Left ventricle myocardium superior (tissue), 1 donor: ENCODE results near the gene PLXNA3. TPM values are rescaled to one million over a fixed set of nuclear protein-coding genes. Genes with fewer than 3 reads are reported as not detected.
A peak's percentile ranks its signal among the peaks of the same experiment; 100 is the strongest.
"Not testable (repeated sequence)": the region's sequence is repeated elsewhere in the genome, so short reads cannot be mapped to it uniquely, and the experiment has no call there.

Experiments used
- ATAC-seq: fragments of 200-7000 bp; cut with Tn5 transposase; one replicate; pipeline ENCODE4 v1.9.1; 2020; ENCODE audit warnings: mild to moderate bottlenecking, moderate library complexity
- DNase-seq: peaks from one replicate; pipeline ENCODE4 v3.0.0-alpha.2; 2020
- intact Hi-C: fragments of 100-400 bp; cut with micrococcal nuclease; formaldehyde crosslinking; loops from one replicate; pipeline ENCODE4 v1.11.0; 2022
- total RNA-seq: library from RNA; stranded (reverse); fragmentation: NEBNext Ultra II Directional; extraction: Animal tissue kit (Norgen Biotek cat#: 25700); gene quantifications from one replicate; pipeline ENCODE4 v1.2.1, GENCODE V29; 2021
- donor health status: DM: no; HTN: yes; CAD: no; lungs with severe emphysema.

PLXNA3 gene
- total RNA-seq, 1 donor from 2014 or later: 22.0 TPM

DNA sequence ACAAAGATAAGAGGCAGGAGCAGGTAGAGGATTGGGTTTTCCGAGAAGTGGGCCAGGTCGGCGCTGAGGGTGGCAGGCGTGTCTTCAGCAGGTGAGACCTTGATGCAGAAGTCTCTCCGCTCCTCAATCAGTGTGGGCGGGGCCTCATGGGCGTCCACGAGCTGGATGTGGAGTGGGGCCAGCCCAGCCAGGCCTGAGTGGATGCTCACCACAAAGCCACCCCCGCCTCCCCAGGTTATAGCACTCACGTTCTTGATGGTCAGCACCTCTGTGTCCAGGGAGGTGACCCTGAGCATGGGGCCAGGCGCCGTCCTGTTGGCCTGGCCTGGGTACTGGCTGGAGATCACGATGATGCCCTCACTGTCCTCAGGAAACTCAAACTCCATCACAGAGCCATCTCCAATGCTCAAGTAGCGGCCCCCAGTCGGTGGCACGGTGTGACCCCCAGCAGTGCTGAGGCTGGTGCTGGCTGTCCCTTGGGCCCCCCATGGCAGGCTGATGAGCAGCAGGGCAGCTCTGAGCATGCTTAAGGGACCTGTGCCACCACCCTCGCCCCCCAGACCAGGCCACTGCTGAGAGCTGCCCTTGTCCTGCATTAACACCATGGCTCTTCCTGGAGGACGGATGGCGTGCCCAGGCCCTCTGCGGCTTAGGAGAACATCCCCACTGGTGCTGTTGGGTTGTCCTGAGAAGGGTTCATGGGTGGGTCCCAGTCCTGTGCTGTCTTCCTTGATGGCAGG is 30.4 kb downstream of the PLXNA3 start:
- intact Hi-C loops: no loop called here
- DNase-seq (no peak), ATAC-seq (no peak)

- intact Hi-C loops: no loop called here
- DNase-seq: no peak
- no peak for ATAC-seq
Observed at GRCh38 chrX:154489182-154489581, 31.1 kb downstream of the PLXNA3 start.

GRCh38 chrX:154490021-154490413 is 31.9 kb downstream of the PLXNA3 start:
- ATAC-seq (peak; percentile 2), DNase-seq (no peak)
- intact Hi-C loops: no loop called here

GRCh38 chrX:154490414-154491083 is 32.5 kb downstream of the PLXNA3 start, which contains the start of gene SLC10A3:
Gene SLC10A3, minus strand, starts transcription at chrX:154490629. Its CDS starts 1,689 bp downstream, at chrX:154488940.
- peak; percentile 95 for DNase-seq
- intact Hi-C loops: no loop called here
- ATAC-seq: peak; percentile 89

- ATAC-seq (no peak), DNase-seq (no peak)
- intact Hi-C loops: no loop called here
Observed at GRCh38 chrX:154494715-154495114, 36.6 kb downstream of the PLXNA3 start.

DNA sequence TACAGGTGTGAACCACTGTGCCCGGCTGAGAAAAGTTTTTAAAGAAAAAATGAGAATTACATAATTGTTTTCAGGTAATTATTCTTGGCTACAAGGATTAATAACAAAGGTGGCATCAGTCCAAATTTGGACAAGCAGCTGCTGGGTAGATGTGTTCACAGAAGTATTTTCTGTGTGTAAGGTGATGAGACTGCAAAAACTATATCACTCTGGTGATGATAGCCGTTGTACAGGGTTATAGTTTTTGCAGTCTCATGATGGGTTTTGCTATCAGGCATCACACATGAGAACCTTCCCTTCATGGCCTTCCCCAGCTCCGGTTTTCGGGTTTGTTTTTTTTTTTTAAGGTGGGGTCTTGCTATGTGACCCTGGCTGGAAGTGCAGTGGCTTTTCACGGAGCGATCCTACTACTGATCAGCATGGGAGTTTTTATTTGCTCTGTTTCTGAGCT is 37.4 kb downstream of the PLXNA3 start:
- DNase-seq: no peak
- no peak for ATAC-seq
- intact Hi-C loops: no loop called here

- intact Hi-C loops, ATAC-seq, DNase-seq: not testable (repeated sequence)
Observed at GRCh38 chrX:154496591-154497137, 38.6 kb downstream of the PLXNA3 start.

DNA sequence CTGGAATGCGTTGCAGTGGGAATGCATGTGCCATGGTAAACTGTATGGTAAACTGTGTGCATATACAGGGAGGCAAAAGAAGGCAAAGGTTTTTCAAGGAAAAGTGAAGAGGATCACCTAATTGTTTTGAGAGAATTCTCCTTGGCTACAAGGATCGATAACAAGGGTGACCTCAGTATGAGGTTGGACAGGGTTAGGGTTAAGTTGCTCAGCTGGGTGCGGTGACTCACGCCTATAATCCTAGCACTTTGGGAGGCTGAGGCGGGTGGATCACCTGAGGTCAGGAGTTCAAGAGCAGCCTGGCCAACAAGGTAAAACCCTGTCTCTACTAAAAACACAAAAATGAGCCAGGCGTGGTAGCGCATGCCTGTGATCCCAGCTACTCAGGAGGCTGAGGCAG is 43.3 kb downstream of the PLXNA3 start:
- intact Hi-C loops, ATAC-seq, DNase-seq: not testable (repeated sequence)

DNA sequence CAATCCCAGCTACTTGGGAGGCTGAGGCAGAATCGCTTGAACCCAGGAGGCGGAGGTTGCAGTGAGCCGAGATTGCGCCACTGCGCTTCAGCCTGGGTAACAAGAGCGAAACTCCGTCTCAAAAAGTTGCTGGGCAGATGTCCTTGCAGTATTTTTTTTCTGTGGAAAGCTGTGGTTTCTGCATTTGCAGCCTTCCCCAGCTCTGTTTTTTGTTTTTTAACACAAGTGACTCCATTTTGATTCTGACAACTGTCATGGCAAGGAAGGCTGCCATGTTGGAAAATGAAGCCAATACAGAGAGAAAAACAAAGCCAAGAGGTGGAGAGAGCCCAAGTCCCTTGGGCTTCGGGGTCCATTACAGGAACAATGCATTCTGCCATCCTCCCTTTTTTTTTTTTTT is 44.0 kb downstream of the PLXNA3 start:
- ATAC-seq: no peak
- DNase-seq: no peak
- intact Hi-C loops: no loop called here

DNA sequence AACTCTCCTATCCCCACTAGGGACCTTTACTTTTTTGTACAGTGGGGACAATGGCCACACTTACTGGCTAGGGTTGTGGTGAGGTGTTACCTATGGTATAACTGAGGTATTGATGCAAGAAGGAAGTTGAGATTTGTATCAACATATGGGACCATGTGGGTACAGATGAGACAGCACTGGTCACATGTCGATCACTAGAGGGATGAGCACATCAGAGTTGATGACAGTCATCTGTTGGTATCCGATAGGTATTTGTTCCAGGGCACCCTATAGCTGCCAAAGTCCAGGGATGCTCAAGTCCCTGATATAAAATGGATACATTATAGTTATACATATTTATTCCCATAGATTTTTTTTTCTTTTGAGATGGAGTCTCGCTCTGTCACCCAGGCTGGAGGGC is 44.9 kb downstream of the PLXNA3 start:
- no peak for ATAC-seq
- DNase-seq: no peak
- intact Hi-C loops: no loop called here

DNA sequence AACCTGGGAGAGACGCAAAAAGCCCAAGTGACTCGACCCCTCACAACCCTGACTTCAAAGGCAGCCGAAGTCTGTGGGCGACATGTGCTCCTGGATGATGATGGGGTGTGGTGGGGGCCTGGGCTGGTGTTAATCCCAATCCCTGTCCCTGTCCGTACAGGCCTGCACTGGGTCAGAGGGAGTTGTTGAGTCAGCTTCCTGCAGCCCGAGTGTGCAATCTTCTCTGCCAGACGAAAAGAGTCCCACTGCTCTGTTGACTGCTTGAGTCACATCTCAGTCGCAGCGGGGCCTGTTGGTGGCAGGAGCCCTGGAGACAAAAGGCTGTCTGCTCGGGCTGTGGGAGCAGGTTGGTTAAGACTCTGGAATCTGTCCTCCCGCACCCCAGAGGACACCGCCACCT is 47.7 kb downstream of the PLXNA3 start:
- intact Hi-C loops: no loop called here
- DNase-seq (no peak), ATAC-seq (no peak)

DNA sequence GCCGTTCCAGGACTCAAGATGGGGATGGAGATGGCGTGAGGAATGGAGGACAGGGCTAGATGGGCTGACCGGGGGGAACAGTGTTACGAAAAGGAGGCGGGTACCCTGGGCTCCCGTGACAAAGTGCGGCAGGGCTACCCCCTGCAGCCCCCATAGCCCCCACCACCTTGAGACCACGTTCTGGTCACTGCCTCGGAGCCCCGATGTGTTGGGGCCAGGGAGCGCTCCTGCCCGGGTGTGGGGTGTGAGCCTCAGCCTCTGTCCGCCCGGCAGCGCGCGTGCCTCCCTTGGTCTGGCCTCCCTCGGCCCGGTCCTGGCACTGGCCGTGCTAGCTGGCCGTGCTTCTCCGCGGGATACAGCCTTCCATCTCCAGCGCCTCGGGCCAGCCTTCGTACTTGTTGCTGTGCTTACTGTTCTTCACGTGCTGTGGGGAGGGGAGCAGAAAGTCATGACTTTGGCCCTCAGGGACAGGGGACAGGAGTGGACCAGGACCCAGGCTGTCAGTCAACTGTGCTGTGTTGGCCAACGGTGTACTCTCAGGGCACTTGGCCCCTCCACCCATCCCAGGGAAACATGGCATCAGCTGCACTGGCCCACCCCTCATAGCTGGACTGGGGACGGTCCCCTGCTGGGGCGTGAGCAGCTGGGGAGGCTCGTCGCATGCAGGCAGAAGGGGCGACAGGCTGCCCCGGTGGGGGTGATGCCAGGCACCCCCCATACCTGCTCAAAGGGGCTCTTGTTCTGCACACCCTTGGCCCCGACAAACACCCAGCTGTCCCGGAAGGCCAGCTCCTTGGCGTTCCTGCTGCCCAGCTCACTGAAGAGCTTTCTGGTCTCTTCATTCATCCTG is 48.6 kb downstream of the PLXNA3 start:
- DNase-seq (no peak), ATAC-seq (no peak)
- intact Hi-C loops: no loop called here

- intact Hi-C loops: no loop called here
- DNase-seq (no peak), ATAC-seq (no peak)
Observed at GRCh38 chrX:154507673-154508383, 49.7 kb downstream of the PLXNA3 start.

GRCh38 chrX:154508384-154508745 is 50.3 kb downstream of the PLXNA3 start:
- no peak for ATAC-seq
- intact Hi-C loops: no loop called here
- DNase-seq: no peak

- DNase-seq (no peak), ATAC-seq (no peak)
- intact Hi-C loops: no loop called here
Observed at GRCh38 chrX:154509455-154509854, 51.4 kb downstream of the PLXNA3 start.

DNA sequence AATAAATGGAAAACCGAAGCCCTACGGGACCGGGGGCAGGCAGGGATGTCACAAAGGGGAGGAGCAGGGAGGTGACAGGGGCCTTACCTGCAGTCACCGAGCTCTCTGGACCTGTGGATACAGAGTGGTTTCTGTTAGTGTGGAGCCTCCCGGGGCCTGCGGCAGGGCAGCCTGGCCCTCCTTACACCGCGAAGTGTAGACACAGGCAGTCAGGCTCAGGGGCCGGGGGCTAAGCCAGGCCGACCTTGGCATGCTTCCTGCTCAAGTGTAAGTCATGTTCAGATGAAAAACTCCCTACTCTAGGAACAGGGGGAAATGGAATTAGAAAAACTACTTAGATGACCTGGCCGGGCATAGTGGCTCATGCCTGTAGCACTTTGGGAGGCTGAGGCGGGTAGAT is 53.7 kb downstream of the PLXNA3 start:
- no peak for ATAC-seq
- intact Hi-C loops: no loop called here

DNA sequence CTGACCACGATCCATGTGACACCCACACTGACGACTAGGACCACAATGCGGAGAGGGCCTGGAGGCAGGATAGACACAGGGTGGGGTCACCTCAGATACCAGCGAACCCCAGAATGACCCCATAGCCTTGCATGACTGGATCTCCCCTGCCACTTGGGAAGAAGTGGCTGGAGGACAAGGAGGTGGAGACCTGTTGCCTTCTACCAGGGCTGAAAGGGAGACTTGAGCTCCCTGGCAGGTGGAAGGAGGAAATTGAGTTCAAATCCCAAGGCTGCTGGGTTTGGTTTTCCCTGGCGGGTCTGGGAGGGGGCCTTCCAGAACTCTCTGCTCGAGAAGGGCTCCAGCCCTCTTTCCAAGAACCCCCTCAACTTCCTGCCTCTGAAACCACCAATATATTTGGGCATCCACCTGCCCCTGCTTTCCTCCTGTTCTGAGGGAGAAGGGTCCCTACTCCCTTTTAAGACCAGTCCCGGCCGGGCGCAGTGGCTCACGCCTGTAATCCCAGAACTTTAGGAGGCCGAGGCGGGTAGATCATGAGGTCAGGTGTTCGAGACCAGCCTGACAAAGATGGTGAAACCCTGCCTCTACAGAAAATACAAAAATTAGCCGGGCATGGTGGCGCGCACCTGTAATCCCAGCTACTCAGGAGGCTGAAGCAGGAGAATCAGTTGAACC is 54.9 kb downstream of the PLXNA3 start:
- intact Hi-C loops: no loop called here
- DNase-seq (no peak), ATAC-seq (no peak)

More for the DNA sequence above, 53.7 kb downstream of the PLXNA3 start:
- DNase-seq: no peak

DNA sequence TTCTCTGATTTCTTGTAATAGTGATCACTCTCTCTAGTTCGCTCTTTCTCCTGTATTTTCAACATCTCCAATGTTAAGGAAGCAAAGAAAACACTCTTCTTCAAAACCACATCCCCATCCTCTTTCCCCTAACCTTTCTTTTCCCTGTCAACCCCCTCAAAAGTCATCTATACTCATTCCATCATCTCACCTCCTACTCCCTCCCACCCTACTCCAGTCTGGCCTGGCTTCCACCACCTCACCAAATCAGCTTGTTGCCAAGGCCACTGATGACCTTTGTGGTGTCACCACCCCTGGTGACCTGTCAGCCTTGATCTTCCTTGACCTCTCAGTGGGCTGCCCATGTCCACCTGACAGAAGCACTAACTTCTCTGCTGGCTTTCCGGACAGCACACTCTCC is 55.6 kb downstream of the PLXNA3 start:
- DNase-seq (no peak), ATAC-seq (no peak)
- intact Hi-C loops: no loop called here
